GM23248 (cell line): ENCODE data around the gene APBA1. TPM values are rescaled to one million over a fixed set of nuclear protein-coding genes. Genes with fewer than 3 reads are reported as not detected.

Experiments
- DNase-seq: peaks from one replicate; pipeline ENCODE4 v3.0.0-alpha.2; 2015
- H2AFZ ChIP-seq: fragments of 200-600 bp; sonication (generic); 2 replicates; pipeline ENCODE4 v1.6.1; 2016; ENCODE audit warnings: antibody characterized with exemption
- H3F3A ChIP-seq: fragments of 200-600 bp; sonication (generic); 2 replicates; pipeline ENCODE4 v1.6.1; 2016; ENCODE audit warnings: mild to moderate bottlenecking, antibody characterized with exemption, mixed run types; ENCODE audit not compliant: insufficient read depth
- H3K27ac ChIP-seq: fragments of 200-600 bp; sonication (generic); 2 replicates; pipeline ENCODE4 v1.5.1; 2016; ENCODE audit warnings: mild to moderate bottlenecking
- H3K27me3 ChIP-seq: fragments of 200-600 bp; sonication (generic); replicated peaks from 2 replicates; pipeline ENCODE4 v1.6.1; 2016; ENCODE audit warnings: mild to moderate bottlenecking; ENCODE audit not compliant: insufficient read depth
- H3K36me3 ChIP-seq: fragments of 200-600 bp; sonication (generic); 2 replicates; pipeline ENCODE4 v1.6.1; 2016; ENCODE audit warnings: low read depth, mild to moderate bottlenecking
- H3K4me1 ChIP-seq: fragments of 200-600 bp; sonication (generic); 2 replicates; pipeline ENCODE4 v1.6.1; 2016; ENCODE audit warnings: mild to moderate bottlenecking; ENCODE audit not compliant: insufficient read depth
- H3K4me2 ChIP-seq: fragments of 200-600 bp; sonication (generic); one replicate; pipeline ENCODE4 v1.6.1; 2016; ENCODE audit warnings: mild to moderate bottlenecking; ENCODE audit not compliant: unreplicated experiment
- H3K4me3 ChIP-seq: fragments of 200-600 bp; sonication (generic); 2 replicates; pipeline ENCODE4 v1.5.1; 2016; ENCODE audit warnings: mild to moderate bottlenecking
- H3K79me2 ChIP-seq: fragments of 200-600 bp; sonication (generic); 2 replicates; pipeline ENCODE4 v1.6.1; 2016; ENCODE audit warnings: mild to moderate bottlenecking; ENCODE audit not compliant: insufficient read depth
- H3K9ac ChIP-seq: fragments of 200-600 bp; sonication (generic); 2 replicates; pipeline ENCODE4 v1.6.1; 2016; ENCODE audit warnings: mild to moderate bottlenecking
- H3K9me2 ChIP-seq: fragments of 200-600 bp; sonication (generic); 2 replicates; pipeline ENCODE4 v1.6.1; 2016; ENCODE audit warnings: mixed run types, mild to moderate bottlenecking, moderate library complexity; ENCODE audit not compliant: insufficient read depth
- H3K9me3 ChIP-seq: fragments of 200-600 bp; sonication (generic); one replicate; pipeline ENCODE4 v1.6.1; 2017; ENCODE audit warnings: low read depth
- H4K20me1 ChIP-seq: fragments of 200-600 bp; sonication (generic); 2 replicates; pipeline ENCODE4 v1.6.0; 2016; ENCODE audit not compliant: insufficient read depth
- EZH2 ChIP-seq: fragments of 200-600 bp; sonication (generic); IDR thresholded peaks from 2 replicates; pipeline ENCODE4 v1.6.1; 2018; ENCODE audit warnings: antibody characterized with exemption, mild to moderate bottlenecking; ENCODE audit not compliant: insufficient read depth, poor library complexity, severe bottlenecking
- EZH2phosphoT487 ChIP-seq: fragments of 200-600 bp; sonication (generic); IDR thresholded peaks from 2 replicates; pipeline ENCODE4 v1.6.1; 2018; ENCODE audit warnings: antibody characterized with exemption, moderate library complexity, mild to moderate bottlenecking, low read depth; ENCODE audit not compliant: insufficient read depth
- WGBS, 2 experiments: methylation state at CpG; one replicate each; pipeline ENCODE4 v1.1.6; 2015 to 2017; ENCODE audit warnings: low lambda C conversion rate in 2 of 2, low coverage in 1 of 2; ENCODE audit errors: missing lambda C conversion rate in 2 of 2; 5-methylcytosine and 5-hydroxymethylcytosine counted together
- in situ Hi-C: fragments of 300-500 bp; cut with MboI; formaldehyde crosslinking; loops from 2 replicates; pipeline ENCODE4 v1.15.0; 2020
- polyA plus RNA-seq: library from polyadenylated mRNA; unstranded; fragments of >200 nt; fragmentation: Nextera tagmentation; extraction: Ambion mirVana; gene quantifications from 2 replicates; pipeline ENCODE4 v1.2.1, GENCODE V29; 2016
- total RNA-seq: library from RNA; depleted of rRNA; stranded (reverse); fragments of >200 nt; shearing (Covaris generic); gene quantifications from 2 replicates; pipeline ENCODE4 v1.2.3, GENCODE V29; 2014

APBA1 gene
- total and polyA plus RNA-seq, 2 experiments from 2014 or later, result 0.93 to 11.3 TPM

DNA sequence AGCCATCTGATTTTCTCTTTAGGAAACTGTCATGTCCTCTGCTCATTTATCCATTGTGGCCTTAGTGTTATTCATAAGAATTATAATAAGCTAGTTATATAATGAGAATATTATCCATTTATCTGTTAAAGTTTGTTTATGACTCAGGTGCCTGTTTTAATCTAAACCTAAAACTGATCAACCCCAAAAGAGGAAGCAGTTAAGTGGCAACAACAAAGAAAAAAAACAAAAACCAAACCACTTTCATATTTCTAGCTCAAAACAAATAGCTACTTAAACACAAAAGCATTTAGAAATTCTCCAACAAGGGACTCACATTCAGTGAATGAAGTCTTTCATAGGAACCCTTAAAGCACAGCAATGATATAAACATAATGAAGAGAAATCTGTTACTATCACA is 116.4 kb downstream of the APBA1 start:
- 0 out of 2 replicates have a peak, but pooled peaks cover 7% of the 10 kb centered on the region for H3F3A ChIP-seq
- H3K79me2 ChIP-seq, result no peaks in the 10 kb centered on the region
- no peak overlapping the region for H3K4me2 ChIP-seq
- no peaks in the 10 kb centered on the region for H3K36me3 ChIP-seq
- in situ Hi-C loops, result no loop called here
- no peak overlapping the region for H2AFZ ChIP-seq
- H3K9me3 ChIP-seq, result no peaks in the 10 kb centered on the region
- no peak for DNase-seq
- H4K20me1 ChIP-seq, result no peaks in the 10 kb centered on the region
- no peak overlapping the region for H3K27ac ChIP-seq
- H3K4me3 ChIP-seq, result no peak overlapping the region
- no peak overlapping the region for H3K9ac ChIP-seq
- no peaks in the 10 kb centered on the region for H3K9me2 ChIP-seq
- TF ChIP-seq EZH2, result no peak
- TF ChIP-seq EZH2phosphoT487, result no peak
- no peaks in the 10 kb centered on the region for H3K27me3 ChIP-seq
- H3K4me1 ChIP-seq, result peaks cover 9% of the 10 kb centered on the region

DNA sequence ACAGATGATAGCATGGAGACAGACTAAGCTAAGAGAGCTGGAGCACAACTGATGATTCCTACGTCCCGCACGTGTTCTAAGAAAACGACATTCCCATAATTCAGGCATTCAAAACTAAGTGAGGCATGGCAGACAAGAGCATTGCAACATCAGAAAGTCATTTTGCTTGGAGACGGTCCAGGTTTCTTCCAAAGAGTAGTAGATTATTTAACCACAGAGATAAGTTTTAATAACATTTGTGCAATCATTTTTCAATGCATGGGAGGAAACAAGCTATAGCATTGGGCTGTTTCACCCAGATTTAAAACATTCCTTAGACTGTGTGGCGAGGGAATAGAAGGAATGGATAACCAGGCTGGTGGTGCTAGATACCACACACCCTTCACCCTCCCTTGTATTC is 117.2 kb downstream of the APBA1 start:
- no peaks in the 10 kb centered on the region for H3K36me3 ChIP-seq
- H3K9me2 ChIP-seq, result no peaks in the 10 kb centered on the region
- H3K4me3 ChIP-seq, result no peak overlapping the region
- no peak overlapping the region for H3K9ac ChIP-seq
- 0 out of 2 replicates have a peak, but pooled peaks cover 7% of the 10 kb centered on the region for H3F3A ChIP-seq
- 32 to 35% methylated on average over 6 of the region's 6 CpGs for WGBS, 2 experiments
- H3K9me3 ChIP-seq, result no peaks in the 10 kb centered on the region
- H3K27me3 ChIP-seq, result no peaks in the 10 kb centered on the region
- H3K27ac ChIP-seq, result no peak overlapping the region
- peaks cover 9% of the 10 kb centered on the region for H3K4me1 ChIP-seq
- no peak overlapping the region for H2AFZ ChIP-seq
- H4K20me1 ChIP-seq, result no peaks in the 10 kb centered on the region
- TF ChIP-seq EZH2phosphoT487, result no peak
- TF ChIP-seq EZH2, result no peak
- H3K79me2 ChIP-seq, result no peaks in the 10 kb centered on the region
- H3K4me2 ChIP-seq, result peak overlapping the region; percentile 6
- in situ Hi-C loops, result no loop called here
- peak; percentile 69 for DNase-seq

DNA sequence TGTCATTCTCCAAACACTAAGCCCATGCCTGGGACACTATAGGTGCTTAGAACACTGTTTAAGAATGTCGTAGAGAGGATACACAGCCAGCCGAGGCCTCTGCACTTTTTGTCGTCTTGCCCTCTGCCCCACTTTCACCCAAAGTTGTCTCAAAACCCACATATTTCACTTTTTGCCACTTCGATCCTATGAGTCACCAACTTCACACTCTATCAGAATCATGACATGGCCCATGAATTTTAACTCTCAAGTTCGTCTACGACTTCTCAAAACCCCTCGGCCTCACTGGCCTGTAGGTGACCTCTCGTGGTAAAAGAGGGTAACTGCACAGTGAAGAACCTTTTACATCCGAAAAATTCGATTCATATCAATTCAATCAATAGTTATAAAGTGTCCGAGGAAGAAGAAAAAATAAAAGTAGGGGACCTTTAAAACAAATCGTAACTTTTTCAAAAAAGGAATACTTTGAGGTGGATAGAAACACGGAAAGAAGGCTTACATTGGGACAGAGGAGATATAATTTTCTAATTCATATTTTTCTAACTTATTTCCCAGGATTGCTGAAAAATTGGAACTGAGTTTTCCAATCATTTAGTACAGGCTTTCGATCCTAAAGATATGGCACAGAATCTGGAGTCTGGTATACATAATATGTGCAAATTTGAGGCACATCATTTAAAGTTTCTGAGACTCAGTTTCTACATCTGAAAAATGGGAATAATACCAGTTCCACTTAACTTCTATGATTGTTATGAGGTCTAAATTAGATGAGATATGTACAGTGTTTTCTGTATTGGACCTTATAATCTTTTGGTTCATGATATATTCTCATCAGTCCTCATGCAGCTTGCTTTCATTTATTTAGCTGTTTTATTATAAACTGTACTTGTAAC is 122.6 kb downstream of the APBA1 start:
- Histone ChIP-seq H4K20me1 (no peaks in the 10 kb centered on the region), H3K79me2 (no peaks in the 10 kb centered on the region), H2AFZ (peak overlapping the region; percentile 24; the same call in 1 of the 2 replicates), H3F3A (no peaks in the 10 kb centered on the region), H3K27me3 (no peaks in the 10 kb centered on the region), H3K27ac (no peak overlapping the region), H3K4me1 (0 out of 2 replicates have a peak, but pooled peaks cover 2% of the 10 kb centered on the region), H3K9me2 (no peaks in the 10 kb centered on the region), H3K4me2 (no peak overlapping the region), H3K9me3 (no peaks in the 10 kb centered on the region), H3K9ac (no peak overlapping the region), H3K36me3 (no peaks in the 10 kb centered on the region), H3K4me3 (no peak overlapping the region)
- 15 to 16% methylated on average over 14 of the region's 14 CpGs for WGBS, 2 experiments
- in situ Hi-C loops, result loop anchor here (5.0 kb wide), 1 partner anchor 127 kb away; no protein-coding TSS in a partner anchor
- no peak for TF ChIP-seq EZH2
- DNase-seq, result peak; percentile 69

DNA sequence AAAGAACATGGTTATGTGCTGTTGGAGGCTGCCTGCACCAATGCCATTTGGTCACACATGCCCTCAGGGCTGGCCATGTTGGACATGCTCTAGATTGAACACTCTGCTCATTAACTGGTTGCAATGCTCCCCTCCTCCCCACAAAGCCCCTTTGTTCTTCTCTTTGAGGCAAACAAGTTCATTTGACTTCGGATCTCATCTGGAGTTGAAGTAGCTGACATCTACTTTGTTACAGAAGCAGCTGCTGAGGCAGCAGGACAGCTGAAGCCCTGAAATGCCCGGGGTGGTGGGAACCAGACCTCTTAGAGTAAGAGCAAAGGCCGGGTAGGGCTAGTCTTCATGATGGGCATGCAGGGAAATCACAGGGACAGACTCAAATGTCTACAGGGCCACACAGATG is 123.5 kb downstream of the APBA1 start:
- H3F3A ChIP-seq, result no peaks in the 10 kb centered on the region
- in situ Hi-C loops, result loop anchor here (5.0 kb wide), 1 partner anchor 126 kb away; no protein-coding TSS in a partner anchor
- H3K27me3 ChIP-seq, result no peaks in the 10 kb centered on the region
- no peak overlapping the region for H3K4me2 ChIP-seq
- no peaks in the 10 kb centered on the region for H3K36me3 ChIP-seq
- no peak overlapping the region for H3K9ac ChIP-seq
- no peaks in the 10 kb centered on the region for H3K79me2 ChIP-seq
- no peak overlapping the region for H3K27ac ChIP-seq
- TF ChIP-seq EZH2phosphoT487 (no peak), EZH2 (no peak)
- no peaks in the 10 kb centered on the region for H3K9me2 ChIP-seq
- no peak overlapping the region for H2AFZ ChIP-seq
- WGBS, 2 experiments, result 91 to 92% methylated on average over 3 of the region's 3 CpGs
- no peaks in the 10 kb centered on the region for H3K9me3 ChIP-seq
- H3K4me1 ChIP-seq, result no peaks in the 10 kb centered on the region
- DNase-seq, result no peak
- H4K20me1 ChIP-seq, result no peaks in the 10 kb centered on the region
- no peak overlapping the region for H3K4me3 ChIP-seq
